ENCODE data around the gene GTF3C2. TPM values are rescaled to one million over a fixed set of nuclear protein-coding genes. Genes with fewer than 3 reads are reported as not detected.

Gene GTF3C2
- total RNA-seq, 1 experiment from 2014 or later, result 89.4 TPM

DNA sequence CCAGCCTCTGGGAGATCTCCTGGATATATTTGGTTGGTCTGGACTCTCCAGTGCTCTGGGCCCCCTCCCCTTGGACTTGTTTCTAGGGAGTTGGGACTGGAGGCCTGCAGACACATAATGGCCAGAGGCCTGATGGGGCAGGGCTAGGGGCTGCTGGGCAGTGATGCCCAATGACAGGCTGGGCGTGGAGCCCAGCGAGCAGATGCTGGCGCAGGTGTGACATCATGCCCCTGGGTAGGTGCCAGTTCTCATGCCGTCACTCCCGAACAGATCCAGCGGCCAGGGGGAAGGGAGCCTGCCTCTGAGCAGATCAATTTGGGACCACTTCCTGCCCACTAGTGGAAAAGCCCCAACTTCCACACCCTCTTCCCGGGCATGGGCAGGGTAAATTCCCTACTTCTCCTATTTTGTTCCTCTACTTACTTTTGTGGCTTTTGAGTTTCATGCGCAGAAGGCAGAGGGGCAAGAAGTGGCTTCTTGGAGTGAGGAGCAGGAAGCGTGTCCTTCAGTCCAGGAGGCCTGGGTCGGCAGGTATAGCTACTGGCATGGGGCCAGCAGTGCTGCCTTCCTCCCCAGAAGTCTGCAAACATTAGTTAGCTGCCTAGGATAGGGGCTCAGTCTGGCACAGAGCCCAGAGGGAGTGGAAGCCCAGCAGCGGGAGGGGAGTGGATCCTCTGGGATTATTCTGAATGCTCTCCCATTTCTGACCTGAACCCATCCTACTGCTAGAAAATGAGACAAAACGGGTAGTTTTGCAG is 39.7 kb downstream of the GTF3C2 start:
- DNase-seq, result no peak
- Histone ChIP-seq H3K9me3 (replicated peaks) (no peaks in the 10 kb centered on the region), H3K4me3 (no peak overlapping the region), H3K36me3 (no peaks in the 10 kb centered on the region), H3K27ac (no peak overlapping the region), H3K4me1 (peaks cover 12% of the 10 kb centered on the region; the same call in 1 of the 2 replicates), H3K27me3 (no peaks in the 10 kb centered on the region)

DNA sequence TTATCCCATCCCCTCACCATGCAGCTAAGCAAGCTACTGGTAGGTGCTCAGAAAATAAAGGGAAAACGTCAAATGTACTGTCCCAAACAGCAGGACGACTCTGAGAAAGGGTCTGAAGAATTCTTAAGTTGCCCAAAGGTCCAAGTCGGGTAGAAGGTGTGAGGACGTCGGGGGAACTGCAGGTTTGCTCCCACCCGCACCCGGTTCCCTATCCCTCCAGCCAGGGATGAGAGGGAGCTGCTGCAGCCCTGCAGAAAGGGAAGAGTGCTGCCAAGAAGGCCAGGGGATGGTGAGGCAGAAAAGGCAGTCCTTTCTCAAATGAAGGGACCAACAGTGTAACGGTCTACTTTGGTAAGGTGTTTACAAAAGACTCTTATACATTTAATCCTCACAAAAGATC is 41.4 kb downstream of the GTF3C2 start:
- H3K9me3 ChIP-seq (replicated peaks), result no peaks in the 10 kb centered on the region
- no peaks in the 10 kb centered on the region for H3K4me1 ChIP-seq
- no peaks in the 10 kb centered on the region for H3K27me3 ChIP-seq
- H3K27ac ChIP-seq, result no peak overlapping the region
- H3K4me3 ChIP-seq, result no peak overlapping the region
- H3K36me3 ChIP-seq, result no peaks in the 10 kb centered on the region
- DNase-seq, result no peak

DNA sequence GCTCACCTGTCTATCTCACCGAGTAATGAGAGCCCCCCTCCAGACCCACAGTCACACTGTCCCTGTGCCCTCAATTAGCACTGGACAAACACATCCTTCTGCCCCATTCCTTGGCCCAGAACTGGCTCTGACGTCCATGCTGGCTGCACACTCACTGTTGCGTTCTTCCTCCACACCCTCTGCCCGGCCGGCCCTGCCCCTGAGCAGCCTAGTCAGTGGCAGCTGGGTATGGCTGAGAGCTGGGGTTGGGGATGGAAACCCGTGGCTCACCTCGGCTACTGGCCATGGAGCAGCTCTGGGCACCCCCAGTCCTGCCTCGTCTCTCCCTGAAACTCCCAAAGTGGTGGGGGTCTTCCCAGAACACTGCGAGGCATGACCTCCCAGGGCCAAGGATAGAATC is 41.9 kb downstream of the GTF3C2 start:
- Histone ChIP-seq H3K4me3 (no peak overlapping the region), H3K4me1 (no peaks in the 10 kb centered on the region), H3K27me3 (no peaks in the 10 kb centered on the region), H3K9me3 (replicated peaks) (no peaks in the 10 kb centered on the region), H3K36me3 (no peaks in the 10 kb centered on the region), H3K27ac (no peak overlapping the region)
- no peak for DNase-seq

DNA sequence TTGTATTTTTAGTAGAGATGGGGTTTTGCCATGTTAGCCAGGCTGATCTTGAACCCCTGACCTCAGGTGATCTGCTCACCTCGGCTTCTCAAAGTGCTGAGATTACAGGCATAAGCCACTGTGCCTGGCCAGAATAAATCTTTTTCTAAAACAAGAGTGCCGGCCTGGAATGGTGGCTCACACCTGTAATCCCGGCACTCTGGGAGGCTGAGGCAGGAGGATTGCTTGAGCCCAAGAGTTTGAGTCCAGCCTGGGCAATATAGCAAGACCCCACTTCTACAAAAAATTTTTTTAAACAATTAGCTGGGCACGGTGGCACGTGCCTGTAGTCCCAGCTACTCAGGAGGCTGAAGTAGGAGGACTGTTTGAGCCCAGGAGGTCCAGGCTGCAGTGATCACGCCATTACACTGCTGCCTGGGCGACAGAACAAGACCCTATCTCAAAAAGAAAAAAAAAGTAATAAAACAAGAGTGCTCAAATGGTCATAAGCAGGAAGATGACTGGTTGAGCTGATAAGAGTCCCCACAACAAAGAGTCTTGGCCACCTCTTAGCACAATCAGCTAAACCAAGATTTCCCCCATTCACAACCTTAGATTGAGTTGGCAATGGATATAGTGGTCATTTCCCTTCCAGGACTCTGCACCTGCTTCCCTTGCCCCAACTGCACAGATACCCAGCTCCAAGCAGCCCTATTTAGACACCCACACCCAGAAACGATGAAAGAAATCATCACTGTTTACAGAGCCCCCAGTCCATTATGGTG is 42.5 kb downstream of the GTF3C2 start:
- no peak for DNase-seq
- no peaks in the 10 kb centered on the region for H3K27me3 ChIP-seq
- no peaks in the 10 kb centered on the region for H3K36me3 ChIP-seq
- no peak overlapping the region for H3K27ac ChIP-seq
- no peak overlapping the region for H3K4me3 ChIP-seq
- H3K4me1 ChIP-seq, result no peaks in the 10 kb centered on the region
- no peaks in the 10 kb centered on the region for H3K9me3 ChIP-seq (replicated peaks)

DNA sequence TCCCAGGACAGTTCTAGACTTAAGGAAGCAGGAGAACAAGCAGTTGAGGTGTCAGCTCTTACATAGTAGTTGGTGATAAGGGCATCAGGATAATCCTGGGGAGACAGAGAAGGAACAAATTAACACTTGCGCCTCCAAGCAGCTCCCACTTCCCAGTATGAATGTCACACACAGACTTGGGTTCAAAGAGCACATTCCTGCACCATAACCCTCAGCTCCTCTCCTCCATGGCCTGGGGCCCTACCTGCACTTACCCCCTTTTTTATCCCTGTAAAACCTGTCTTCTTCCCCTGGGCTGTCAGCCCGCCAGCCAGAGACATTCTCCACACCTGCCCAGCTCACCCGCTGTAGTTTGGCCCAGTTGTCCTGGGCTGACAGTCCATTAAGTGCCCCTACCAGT is 44.4 kb downstream of the GTF3C2 start:
- H3K27me3 ChIP-seq, result no peaks in the 10 kb centered on the region
- peaks cover 4% of the 10 kb centered on the region; the same call in 1 of the 2 replicates for H3K36me3 ChIP-seq
- no peak overlapping the region for H3K4me3 ChIP-seq
- H3K4me1 ChIP-seq, result no peaks in the 10 kb centered on the region
- H3K27ac ChIP-seq, result no peak overlapping the region
- no peak for DNase-seq
- H3K9me3 ChIP-seq (replicated peaks), result no peaks in the 10 kb centered on the region

DNA sequence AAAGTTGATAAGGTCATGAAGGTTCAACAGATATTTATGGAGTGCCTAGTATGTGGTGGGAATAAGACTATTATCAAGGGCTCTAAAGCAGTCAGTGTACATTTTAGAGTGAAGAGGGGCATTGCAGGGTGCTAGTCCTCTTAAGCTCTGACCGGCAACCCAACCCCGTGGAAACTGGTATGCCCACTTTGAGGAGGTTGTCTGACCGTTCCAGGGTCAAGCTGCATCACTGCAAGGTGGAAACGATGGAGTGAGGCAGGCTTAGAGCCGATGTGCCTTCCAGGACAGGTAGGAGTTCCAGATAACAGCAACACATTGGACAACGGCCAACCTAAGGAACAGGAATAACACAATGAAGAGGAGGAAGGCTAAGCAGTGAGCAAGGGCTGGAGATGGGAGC is 46.9 kb downstream of the GTF3C2 start:
- DNase-seq, result no peak
- Histone ChIP-seq H3K36me3 (peaks cover 4% of the 10 kb centered on the region; the same call in 1 of the 2 replicates), H3K9me3 (replicated peaks) (no peaks in the 10 kb centered on the region), H3K27ac (no peak overlapping the region), H3K27me3 (no peaks in the 10 kb centered on the region), H3K4me3 (no peak overlapping the region), H3K4me1 (no peaks in the 10 kb centered on the region)

DNA sequence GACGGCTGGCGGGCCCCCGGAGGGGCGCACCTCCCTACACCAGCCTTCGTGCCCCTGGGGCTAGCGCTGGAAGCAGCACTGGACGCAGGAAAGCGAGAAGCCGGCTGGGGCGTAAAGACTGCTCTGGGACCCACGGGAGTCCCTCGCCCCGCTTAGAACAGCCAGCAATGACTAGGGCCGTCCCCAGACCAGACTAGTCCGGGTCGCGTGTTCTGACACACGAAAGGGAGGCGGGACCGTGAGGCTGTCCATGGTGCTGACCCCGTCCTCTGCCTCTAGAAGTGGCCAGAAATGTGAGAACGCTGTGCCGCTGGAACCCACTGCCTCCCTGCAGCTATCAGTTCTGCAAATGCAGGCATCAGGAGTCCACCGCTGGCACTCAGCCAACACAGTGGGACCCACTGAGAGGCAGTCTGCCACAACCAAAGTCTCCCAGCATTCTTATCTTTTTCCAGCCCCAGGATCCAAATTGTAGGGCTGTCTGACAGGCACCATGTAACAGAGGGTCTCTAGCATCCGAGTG is 48.1 kb downstream of the GTF3C2 start, which contains the start of gene UCN:
Gene UCN, minus strand, starts transcription at position 87 of the 523 bp plus-strand sequence. CDS start 550 bp downstream, outside the sequence.
- H3K27me3 ChIP-seq, result no peaks in the 10 kb centered on the region
- H3K36me3 ChIP-seq, result peaks cover 4% of the 10 kb centered on the region; the same call in 1 of the 2 replicates
- DNase-seq, result peak; percentile 30 to 33
- no peaks in the 10 kb centered on the region; the same call in 1 of the 2 replicates for H3K4me1 ChIP-seq
- no peak within 1 kb of the TSS for H3K27ac ChIP-seq
- H3K4me3 ChIP-seq, result no peak within 1 kb of the TSS
- no peaks in the 10 kb centered on the region for H3K9me3 ChIP-seq (replicated peaks)

DNA sequence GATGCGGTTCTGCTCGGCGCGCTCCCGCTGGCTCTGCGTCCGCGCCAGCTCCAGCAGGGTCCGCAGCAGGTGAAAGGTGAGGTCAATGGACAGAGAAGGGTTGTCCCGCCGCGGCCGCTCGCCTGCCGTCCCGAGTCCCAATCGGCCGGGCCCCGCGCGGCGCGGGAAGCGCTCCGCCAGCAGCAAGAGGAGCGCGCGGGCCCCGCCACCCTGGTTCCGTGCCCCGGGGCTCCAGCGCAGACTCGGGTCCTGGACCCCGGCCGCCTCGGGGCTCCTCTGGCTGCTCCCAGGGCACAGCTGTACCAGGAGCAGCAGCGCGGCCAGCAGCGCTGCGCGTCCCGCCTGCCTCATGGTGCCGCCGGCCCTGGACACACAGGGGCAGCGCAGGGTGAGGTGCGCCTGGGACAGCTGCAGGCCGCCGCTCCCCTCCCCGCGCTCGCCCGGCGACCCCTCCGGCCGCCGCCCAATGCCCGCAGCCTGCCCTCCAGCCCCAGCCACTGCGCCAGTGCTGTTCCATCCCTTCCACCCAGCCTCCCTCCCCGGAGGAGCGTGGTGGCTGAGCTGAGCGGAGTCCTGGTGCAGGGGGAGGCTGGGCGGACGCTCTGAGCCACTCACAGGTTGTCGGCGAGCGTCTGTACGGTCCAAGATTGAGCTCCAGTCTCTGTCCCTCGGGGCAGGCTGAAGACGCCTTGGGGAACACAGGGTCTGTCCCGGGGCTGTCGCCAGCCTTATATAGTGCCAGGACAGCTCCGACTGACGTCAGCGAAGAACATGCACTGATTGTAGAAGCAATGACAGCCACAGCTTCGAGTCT is 48.8 kb downstream of the GTF3C2 start:
- no peak for DNase-seq
- Histone ChIP-seq H3K36me3 (peaks cover 4% of the 10 kb centered on the region; the same call in 1 of the 2 replicates), H3K27me3 (no peaks in the 10 kb centered on the region), H3K9me3 (replicated peaks) (no peaks in the 10 kb centered on the region), H3K4me1 (no peaks in the 10 kb centered on the region; the same call in 1 of the 2 replicates), H3K4me3 (no peak overlapping the region), H3K27ac (no peak overlapping the region)

DNA sequence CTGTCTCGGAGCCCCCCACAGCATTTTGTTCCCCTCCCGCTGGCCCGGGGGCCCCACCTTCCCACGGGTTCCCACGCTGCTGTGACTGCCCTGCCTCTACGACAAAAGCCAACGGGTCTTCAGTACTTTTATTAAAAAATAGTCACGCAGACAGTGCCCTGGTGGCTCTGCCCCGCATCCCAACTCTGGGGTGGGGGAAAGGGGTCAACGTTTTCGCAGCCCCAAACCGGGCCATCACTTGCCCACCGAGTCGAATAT is 49.3 kb downstream of the GTF3C2 start:
- DNase-seq, result no peak
- H3K9me3 ChIP-seq (replicated peaks), result no peaks in the 10 kb centered on the region
- H3K36me3 ChIP-seq, result peaks cover 4% of the 10 kb centered on the region; the same call in 1 of the 2 replicates
- H3K27ac ChIP-seq, result no peak overlapping the region
- no peaks in the 10 kb centered on the region for H3K27me3 ChIP-seq
- H3K4me1 ChIP-seq, result no peaks in the 10 kb centered on the region; the same call in 1 of the 2 replicates
- H3K4me3 ChIP-seq, result no peak overlapping the region

DNA sequence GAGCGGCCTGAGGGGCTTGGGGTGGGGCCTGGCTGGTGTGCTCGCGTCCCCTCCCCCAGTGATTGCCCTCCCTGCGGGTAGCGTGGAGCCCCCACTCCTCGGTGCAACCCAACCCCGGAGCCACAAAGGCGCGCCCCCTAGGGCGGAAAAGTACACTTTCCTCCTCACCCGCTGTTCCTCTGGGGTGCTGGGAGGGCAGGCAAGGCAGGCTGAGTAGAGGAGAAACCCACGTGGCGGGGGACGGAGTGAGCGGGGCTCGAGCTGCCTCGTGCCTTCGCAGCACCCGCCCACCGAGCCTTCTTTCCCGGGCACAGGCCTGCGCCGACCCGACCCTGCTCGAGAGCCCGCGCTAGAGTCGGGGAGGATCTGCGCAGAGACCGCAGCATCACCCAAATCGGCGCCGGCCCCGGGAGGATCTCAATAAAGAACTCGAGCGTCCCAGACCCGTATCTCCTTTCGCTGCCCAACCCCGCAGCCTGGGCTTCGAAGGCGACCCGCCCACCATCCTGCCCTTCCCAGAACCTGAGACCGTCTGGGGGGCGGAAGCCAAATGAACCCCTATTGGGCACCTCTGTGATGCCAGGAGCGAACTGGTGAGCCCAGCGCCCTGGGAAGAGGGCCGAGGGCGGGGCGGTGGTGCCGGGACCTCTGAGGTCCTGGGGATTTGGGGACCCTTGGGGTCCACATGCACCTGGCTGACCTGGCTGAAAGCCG is 49.8 kb downstream of the GTF3C2 start:
- no peaks in the 10 kb centered on the region for H3K27me3 ChIP-seq
- H3K9me3 ChIP-seq (replicated peaks), result no peaks in the 10 kb centered on the region
- H3K4me3 ChIP-seq, result no peak overlapping the region

DNA sequence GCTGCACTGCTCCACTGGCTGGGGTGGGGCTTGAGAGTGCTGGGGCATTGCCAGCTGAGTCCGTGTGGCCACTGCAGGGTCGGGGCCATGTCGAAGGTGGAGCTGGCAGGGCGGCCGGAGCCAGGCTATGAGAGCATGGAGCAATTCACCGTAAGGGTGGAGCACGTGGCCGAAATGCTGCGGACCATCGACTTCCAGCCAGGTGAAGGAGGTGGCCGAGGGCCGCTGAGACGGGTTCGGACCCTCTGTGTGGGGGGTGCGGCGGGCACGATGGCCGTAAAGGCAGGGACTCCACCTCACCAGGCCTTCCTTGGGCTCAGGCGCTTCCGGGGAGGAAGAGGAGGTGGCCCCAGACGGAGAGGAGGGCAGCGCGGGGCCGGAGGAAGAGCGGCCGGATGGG is 50.4 kb downstream of the GTF3C2 start:
- H3K36me3 ChIP-seq, result peaks cover 4% of the 10 kb centered on the region; the same call in 1 of the 2 replicates
- H3K27ac ChIP-seq, result no peak overlapping the region
- no peak for DNase-seq
- no peaks in the 10 kb centered on the region; the same call in 1 of the 2 replicates for H3K4me1 ChIP-seq
- no peak overlapping the region for H3K4me3 ChIP-seq
- H3K27me3 ChIP-seq, result no peaks in the 10 kb centered on the region
- H3K9me3 ChIP-seq (replicated peaks), result no peaks in the 10 kb centered on the region

More for the DNA sequence above, 49.8 kb downstream of the GTF3C2 start:
- H3K4me1 ChIP-seq, result no peaks in the 10 kb centered on the region; the same call in 1 of the 2 replicates
- H3K36me3 ChIP-seq, result peaks cover 4% of the 10 kb centered on the region; the same call in 1 of the 2 replicates
- H3K27ac ChIP-seq, result no peak overlapping the region
- no peak for DNase-seq

DNA sequence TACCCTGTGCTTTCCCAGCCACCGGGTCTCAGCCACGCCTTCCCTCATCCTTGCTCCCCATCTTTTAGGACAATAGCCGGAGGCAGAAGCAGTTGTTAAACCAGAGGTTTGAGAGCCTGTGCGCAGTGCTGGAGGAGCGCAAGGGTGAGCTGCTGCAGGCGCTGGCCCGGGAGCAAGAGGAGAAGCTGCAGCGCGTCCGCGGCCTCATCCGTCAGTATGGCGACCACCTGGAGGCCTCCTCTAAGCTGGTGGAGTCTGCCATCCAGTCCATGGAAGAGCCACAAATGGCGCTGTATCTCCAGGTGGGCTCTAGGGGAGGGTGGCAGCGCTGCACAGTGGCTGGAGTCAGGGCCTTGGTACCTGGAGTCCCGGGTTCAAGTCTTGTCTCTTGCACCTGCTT is 51.0 kb downstream of the GTF3C2 start:
- Histone ChIP-seq H3K27me3 (no peaks in the 10 kb centered on the region), H3K4me1 (no peaks in the 10 kb centered on the region; the same call in 1 of the 2 replicates)
- DNase-seq, result no peak

DNA sequence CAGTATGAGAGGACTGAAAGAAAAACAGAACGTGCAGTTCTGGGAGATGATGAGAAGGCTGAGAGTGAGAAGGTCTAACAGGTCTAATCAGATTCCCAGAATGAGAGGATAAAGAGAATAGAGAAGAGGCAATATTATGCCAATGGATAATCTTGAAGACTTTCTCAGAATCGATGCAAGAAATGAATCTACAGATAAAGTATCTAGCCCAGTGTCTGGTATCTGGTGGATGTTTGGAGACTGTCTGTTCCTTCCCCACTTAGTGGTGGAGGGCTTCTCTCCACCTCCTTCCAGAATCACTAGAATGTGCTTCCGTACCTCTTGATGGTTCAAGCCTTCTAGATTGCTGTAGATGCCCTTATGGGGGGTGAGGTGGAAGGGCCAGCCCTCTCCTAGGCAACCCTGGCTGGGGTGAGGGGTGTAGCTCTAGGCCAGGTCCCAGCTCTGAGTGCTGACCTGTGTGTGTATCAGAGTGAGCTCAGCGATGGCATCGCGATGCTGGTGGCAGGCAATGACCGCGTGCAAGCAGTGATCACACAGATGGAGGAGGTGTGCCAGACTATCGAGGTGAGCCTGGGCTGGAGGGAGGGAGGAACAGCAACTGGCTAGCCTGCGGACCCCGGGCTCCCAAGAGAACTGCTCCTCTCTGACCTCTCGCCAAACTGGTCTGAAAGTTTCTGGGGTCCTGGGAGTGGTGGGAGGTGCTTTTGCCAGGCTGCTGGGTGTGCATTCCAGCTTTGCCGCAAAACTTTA is 51.9 kb downstream of the GTF3C2 start:
- Histone ChIP-seq H3K36me3 (peaks cover 4% of the 10 kb centered on the region; the same call in 1 of the 2 replicates), H3K4me3 (no peak overlapping the region), H3K27me3 (no peaks in the 10 kb centered on the region), H3K27ac (no peak overlapping the region), H3K4me1 (no peaks in the 10 kb centered on the region; the same call in 1 of the 2 replicates), H3K9me3 (replicated peaks) (no peaks in the 10 kb centered on the region)
- DNase-seq, result no peak

More for the DNA sequence above, 51.0 kb downstream of the GTF3C2 start:
- Histone ChIP-seq H3K36me3 (peaks cover 4% of the 10 kb centered on the region; the same call in 1 of the 2 replicates), H3K4me3 (no peak overlapping the region), H3K27ac (no peak overlapping the region), H3K9me3 (replicated peaks) (no peaks in the 10 kb centered on the region)
